ENCODE data around the gene HOXC4.

The HOXC4 gene

GRCh38 chr12:54053751-54054741, at the start of gene HOXC4:
HOXC4 (plus strand) TSS chr12:54053835; CDS start chr12:54053923, 88 bp downstream.
- peak within 1 kb of the TSS; percentile 15 for H3K9ac ChIP-seq (ENCODE audit: low read length)
- H3K9me3 ChIP-seq (ENCODE audit: low read length): no peaks in the 10 kb centered on the region
- H3K36me3 ChIP-seq (ENCODE audit: insufficient read depth, low read length): no peaks in the 10 kb centered on the region
- H3K27ac ChIP-seq (ENCODE audit: low read depth, low read length): peak within 1 kb of the TSS; percentile 13
- H3K27me3 ChIP-seq (ENCODE audit: control insufficient read depth in 1 of 2, insufficient read depth in 2 of 2, low read length in 2 of 2): peaks cover 43 to 47% of the 10 kb centered on the region in 2 donors
- H3K4me1 ChIP-seq (ENCODE audit: insufficient read depth, low read length): peaks cover 37% of the 10 kb centered on the region
- peak within 1 kb of the TSS; percentile 47 to 64 for H3K4me3 ChIP-seq (ENCODE audit: low read depth in 1 of 2, low read length in 2 of 2)

- Histone ChIP-seq H3K4me3 (ENCODE audit: low read depth in 1 of 2, low read length in 2 of 2) (no peak overlapping the region), H3K9ac (ENCODE audit: low read length) (no peak overlapping the region), H3K27ac (ENCODE audit: low read depth, low read length) (no peak overlapping the region), H3K27me3 (ENCODE audit: control insufficient read depth in 1 of 2, insufficient read depth in 2 of 2, low read length in 2 of 2) (peaks cover 53 to 91% of the 10 kb centered on the region in 2 donors), H3K4me1 (ENCODE audit: insufficient read depth, low read length) (peaks cover 8% of the 10 kb centered on the region), H3K9me3 (ENCODE audit: low read length) (no peaks in the 10 kb centered on the region), H3K36me3 (ENCODE audit: insufficient read depth, low read length) (no peaks in the 10 kb centered on the region)
These were observed 49.4 kb upstream of the HOXC4 start for GRCh38 chr12:54004063-54004840.

DNA sequence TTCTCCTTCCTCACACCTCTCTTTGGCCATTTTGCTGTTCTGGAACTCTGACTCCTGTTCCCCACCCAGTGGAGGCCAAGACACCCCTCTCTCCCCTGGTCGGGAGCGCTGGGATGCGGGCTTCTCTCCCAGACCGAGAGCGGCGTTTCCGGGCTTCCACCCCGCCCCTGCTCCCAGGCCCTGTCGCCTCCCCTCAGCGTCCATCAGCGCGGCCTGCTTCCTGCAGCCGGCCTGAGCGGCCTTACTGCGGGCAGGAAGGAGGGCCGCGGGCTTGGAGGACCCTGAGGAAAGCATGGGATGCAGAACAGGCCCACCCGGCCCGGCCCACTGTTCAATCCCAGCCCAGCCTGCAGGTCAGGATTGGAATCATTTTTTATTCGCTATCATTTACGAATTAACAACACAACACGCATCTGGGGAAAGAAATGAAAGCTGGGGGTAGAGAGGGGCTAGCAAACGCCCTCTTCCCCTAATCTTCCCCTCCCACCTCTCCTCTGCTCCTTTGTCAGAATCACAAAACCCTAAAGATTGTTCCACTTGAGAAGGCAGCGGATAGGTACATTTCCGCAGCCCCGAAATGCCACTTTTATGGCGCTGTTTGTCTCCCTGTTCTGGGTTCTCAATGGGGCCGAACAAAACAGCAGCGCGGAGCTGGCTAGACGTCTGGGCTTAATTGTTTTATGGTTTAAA, 48.6 kb upstream of the HOXC4 start:
- Histone ChIP-seq H3K4me1 (ENCODE audit: insufficient read depth, low read length) (peaks cover 8% of the 10 kb centered on the region), H3K4me3 (ENCODE audit: low read depth in 1 of 2, low read length in 2 of 2) (no peak overlapping the region), H3K9me3 (ENCODE audit: low read length) (no peaks in the 10 kb centered on the region), H3K9ac (ENCODE audit: low read length) (no peak overlapping the region), H3K36me3 (ENCODE audit: insufficient read depth, low read length) (no peaks in the 10 kb centered on the region), H3K27me3 (ENCODE audit: control insufficient read depth in 1 of 2, insufficient read depth in 2 of 2, low read length in 2 of 2) (peaks cover 60 to 93% of the 10 kb centered on the region in 2 donors), H3K27ac (ENCODE audit: low read depth, low read length) (no peak overlapping the region)

GRCh38 chr12:54005531-54005852, 48.1 kb upstream of the HOXC4 start:
- Histone ChIP-seq H3K27me3 (ENCODE audit: control insufficient read depth in 1 of 2, insufficient read depth in 2 of 2, low read length in 2 of 2) (peaks cover 64 to 93% of the 10 kb centered on the region in 2 donors), H3K4me1 (ENCODE audit: insufficient read depth, low read length) (peaks cover 7% of the 10 kb centered on the region), H3K9me3 (ENCODE audit: low read length) (no peaks in the 10 kb centered on the region), H3K36me3 (ENCODE audit: insufficient read depth, low read length) (no peaks in the 10 kb centered on the region), H3K9ac (ENCODE audit: low read length) (no peak overlapping the region), H3K27ac (ENCODE audit: low read depth, low read length) (no peak overlapping the region), H3K4me3 (ENCODE audit: low read depth in 1 of 2, low read length in 2 of 2) (no peak overlapping the region)

GRCh38 chr12:54005853-54006558, 47.6 kb upstream of the HOXC4 start:
- peaks cover 59 to 93% of the 10 kb centered on the region in 2 donors for H3K27me3 ChIP-seq (ENCODE audit: control insufficient read depth in 1 of 2, insufficient read depth in 2 of 2, low read length in 2 of 2)
- H3K9ac ChIP-seq (ENCODE audit: low read length): no peak overlapping the region
- H3K9me3 ChIP-seq (ENCODE audit: low read length): no peaks in the 10 kb centered on the region
- no peaks in the 10 kb centered on the region for H3K36me3 ChIP-seq (ENCODE audit: insufficient read depth, low read length)
- peaks cover 7% of the 10 kb centered on the region for H3K4me1 ChIP-seq (ENCODE audit: insufficient read depth, low read length)
- no peak overlapping the region for H3K4me3 ChIP-seq (ENCODE audit: low read depth in 1 of 2, low read length in 2 of 2)
- H3K27ac ChIP-seq (ENCODE audit: low read depth, low read length): no peak overlapping the region

- peaks cover 7% of the 10 kb centered on the region for H3K4me1 ChIP-seq (ENCODE audit: insufficient read depth, low read length)
- no peak overlapping the region for H3K27ac ChIP-seq (ENCODE audit: low read depth, low read length)
These were observed 46.9 kb upstream of the HOXC4 start for GRCh38 chr12:54006559-54007220.

DNA sequence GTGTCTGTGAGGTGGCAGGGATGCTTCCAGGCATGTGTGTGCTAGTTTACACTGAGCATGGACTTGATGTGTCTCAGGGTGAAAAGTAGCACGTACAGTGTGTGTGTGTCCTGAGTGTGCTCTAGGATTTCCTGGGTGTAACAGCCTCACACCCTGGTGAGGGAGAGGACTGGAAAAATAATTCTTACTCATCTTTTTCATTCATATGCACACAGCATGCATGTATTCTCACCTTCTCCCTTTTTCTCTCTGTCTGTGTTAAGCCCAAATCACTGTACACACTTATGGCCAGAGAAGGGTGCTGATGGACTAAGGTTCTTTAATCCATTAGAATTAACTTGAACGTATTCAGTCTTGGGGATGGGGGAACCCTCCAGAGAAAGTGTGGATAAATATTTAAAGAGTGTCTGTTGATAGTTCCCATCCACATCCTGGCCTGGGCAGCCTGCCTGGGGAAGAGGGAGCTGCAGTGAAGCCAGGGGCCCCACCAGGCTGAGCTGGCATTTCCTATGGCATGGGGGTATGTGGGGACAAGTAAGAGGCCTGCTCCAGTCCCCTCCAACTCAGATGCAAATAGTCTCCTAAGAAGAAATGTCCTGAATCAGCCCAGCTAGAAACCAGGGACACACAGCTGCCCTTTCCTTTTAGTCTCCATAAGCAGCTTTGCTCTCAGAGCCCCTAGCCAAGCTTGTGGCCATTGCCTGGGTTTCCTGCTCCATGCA, 45.9 kb upstream of the HOXC4 start:
- no peak overlapping the region for H3K4me3 ChIP-seq (ENCODE audit: low read depth in 1 of 2, low read length in 2 of 2)
- peaks cover 53 to 86% of the 10 kb centered on the region in 2 donors for H3K27me3 ChIP-seq (ENCODE audit: control insufficient read depth in 1 of 2, insufficient read depth in 2 of 2, low read length in 2 of 2)

More at GRCh38 chr12:54006559-54007220, 46.9 kb upstream of the HOXC4 start:
- Histone ChIP-seq H3K9me3 (ENCODE audit: low read length) (no peaks in the 10 kb centered on the region), H3K9ac (ENCODE audit: low read length) (no peak overlapping the region), H3K27me3 (ENCODE audit: control insufficient read depth in 1 of 2, insufficient read depth in 2 of 2, low read length in 2 of 2) (peaks cover 58 to 91% of the 10 kb centered on the region in 2 donors), H3K36me3 (ENCODE audit: insufficient read depth, low read length) (no peaks in the 10 kb centered on the region), H3K4me3 (ENCODE audit: low read depth in 1 of 2, low read length in 2 of 2) (no peak overlapping the region)

GRCh38 chr12:54008260-54008552, 45.4 kb upstream of the HOXC4 start:
- Histone ChIP-seq H3K4me1 (ENCODE audit: insufficient read depth, low read length) (peaks cover 7% of the 10 kb centered on the region), H3K27me3 (ENCODE audit: control insufficient read depth in 1 of 2, insufficient read depth in 2 of 2, low read length in 2 of 2) (peaks cover 55 to 86% of the 10 kb centered on the region in 2 donors), H3K4me3 (ENCODE audit: low read depth in 1 of 2, low read length in 2 of 2) (no peak overlapping the region), H3K9me3 (ENCODE audit: low read length) (no peaks in the 10 kb centered on the region), H3K9ac (ENCODE audit: low read length) (no peak overlapping the region), H3K36me3 (ENCODE audit: insufficient read depth, low read length) (no peaks in the 10 kb centered on the region), H3K27ac (ENCODE audit: low read depth, low read length) (no peak overlapping the region)

More for the DNA sequence above, 45.9 kb upstream of the HOXC4 start:
- no peaks in the 10 kb centered on the region for H3K9me3 ChIP-seq (ENCODE audit: low read length)
- H3K27ac ChIP-seq (ENCODE audit: low read depth, low read length): no peak overlapping the region
- no peaks in the 10 kb centered on the region for H3K36me3 ChIP-seq (ENCODE audit: insufficient read depth, low read length)
- peaks cover 7% of the 10 kb centered on the region for H3K4me1 ChIP-seq (ENCODE audit: insufficient read depth, low read length)
- H3K9ac ChIP-seq (ENCODE audit: low read length): no peak overlapping the region

DNA sequence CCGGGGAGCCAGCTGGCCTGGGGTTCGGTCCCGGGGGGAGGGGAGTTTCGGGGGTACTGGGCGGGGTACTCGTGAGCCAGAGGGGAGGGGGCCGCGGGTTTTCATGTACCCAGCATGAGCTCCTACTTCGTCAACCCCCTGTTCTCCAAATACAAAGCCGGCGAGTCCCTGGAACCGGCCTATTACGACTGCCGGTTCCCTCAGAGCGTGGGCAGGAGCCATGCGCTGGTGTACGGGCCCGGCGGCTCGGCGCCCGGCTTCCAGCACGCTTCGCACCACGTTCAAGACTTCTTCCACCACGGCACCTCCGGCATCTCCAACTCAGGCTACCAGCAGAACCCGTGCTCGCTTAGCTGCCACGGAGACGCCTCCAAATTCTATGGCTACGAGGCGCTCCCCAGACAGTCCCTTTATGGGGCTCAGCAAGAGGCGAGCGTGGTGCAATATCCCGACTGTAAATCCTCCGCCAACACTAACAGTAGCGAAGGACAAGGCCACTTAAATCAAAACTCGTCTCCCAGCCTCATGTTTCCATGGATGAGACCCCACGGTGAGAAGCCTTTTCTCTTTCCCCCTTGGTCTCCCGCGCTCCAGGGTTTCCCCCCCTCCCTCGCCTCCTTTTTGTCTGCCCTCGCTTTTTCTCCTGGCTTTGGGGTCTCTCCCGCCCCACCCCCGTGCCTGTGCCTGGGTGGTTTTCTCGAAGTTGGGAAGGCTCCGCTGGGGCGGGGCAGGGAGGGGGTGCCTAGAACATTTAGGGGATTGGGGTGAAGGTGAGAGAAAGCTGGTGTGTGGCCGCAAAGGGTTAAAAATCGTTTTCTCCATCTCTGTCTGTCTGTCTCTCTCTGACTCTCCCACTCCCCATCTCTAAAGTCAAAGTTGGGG, 44.2 kb upstream of the HOXC4 start:
- no peaks in the 10 kb centered on the region for H3K36me3 ChIP-seq (ENCODE audit: insufficient read depth, low read length)
- H3K27ac ChIP-seq (ENCODE audit: low read depth, low read length): no peak overlapping the region
- H3K27me3 ChIP-seq (ENCODE audit: control insufficient read depth in 1 of 2, insufficient read depth in 2 of 2, low read length in 2 of 2): peaks cover 66 to 88% of the 10 kb centered on the region in 2 donors
- no peak overlapping the region for H3K9ac ChIP-seq (ENCODE audit: low read length)
- no peaks in the 10 kb centered on the region for H3K9me3 ChIP-seq (ENCODE audit: low read length)
- H3K4me1 ChIP-seq (ENCODE audit: insufficient read depth, low read length): peaks cover 7% of the 10 kb centered on the region
- H3K4me3 ChIP-seq (ENCODE audit: low read depth in 1 of 2, low read length in 2 of 2): peak overlapping the region in 1 of 2 donors; percentile 45
